ENCODE data around the gene ABI3BP. TPM values are rescaled to one million over a fixed set of nuclear protein-coding genes. Genes with fewer than 3 reads are reported as not detected.

The ABI3BP gene
- total RNA-seq, 1 donor from 2014 or later = 207 TPM

DNA sequence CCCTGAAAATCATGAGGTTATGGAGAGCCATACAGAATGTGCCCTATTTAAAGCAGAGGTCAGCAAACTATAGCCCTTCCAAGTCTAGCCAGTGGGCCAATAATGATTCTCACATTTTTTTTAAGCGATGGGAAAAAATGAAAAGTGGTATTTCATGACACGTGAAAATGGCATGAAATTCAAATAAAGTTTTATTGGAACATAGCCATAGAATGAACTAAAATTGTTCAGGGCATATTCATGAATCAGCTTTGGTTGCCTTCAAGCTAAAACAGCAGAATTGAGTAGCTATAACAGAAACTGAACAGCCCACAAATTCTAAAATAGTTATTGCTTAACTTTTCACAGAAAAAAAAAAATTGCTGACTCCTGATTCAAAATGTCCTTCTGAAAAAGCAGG lies 179.4 kb downstream of the ABI3BP start:
- DNase-seq (no peak), ATAC-seq (no peak)
- H3K36me3 ChIP-seq = no peaks in the 10 kb centered on the region
- no peaks in the 10 kb centered on the region for H3K27me3 ChIP-seq
- no peak overlapping the region for H3K27ac ChIP-seq
- H3K4me3 ChIP-seq = no peak overlapping the region
- H3K4me1 ChIP-seq = no peaks in the 10 kb centered on the region
- intact Hi-C loops (cut with DNase I) = no loop called here
- H3K9me3 ChIP-seq = no peaks in the 10 kb centered on the region
- TF ChIP-seq, protein P1, sequence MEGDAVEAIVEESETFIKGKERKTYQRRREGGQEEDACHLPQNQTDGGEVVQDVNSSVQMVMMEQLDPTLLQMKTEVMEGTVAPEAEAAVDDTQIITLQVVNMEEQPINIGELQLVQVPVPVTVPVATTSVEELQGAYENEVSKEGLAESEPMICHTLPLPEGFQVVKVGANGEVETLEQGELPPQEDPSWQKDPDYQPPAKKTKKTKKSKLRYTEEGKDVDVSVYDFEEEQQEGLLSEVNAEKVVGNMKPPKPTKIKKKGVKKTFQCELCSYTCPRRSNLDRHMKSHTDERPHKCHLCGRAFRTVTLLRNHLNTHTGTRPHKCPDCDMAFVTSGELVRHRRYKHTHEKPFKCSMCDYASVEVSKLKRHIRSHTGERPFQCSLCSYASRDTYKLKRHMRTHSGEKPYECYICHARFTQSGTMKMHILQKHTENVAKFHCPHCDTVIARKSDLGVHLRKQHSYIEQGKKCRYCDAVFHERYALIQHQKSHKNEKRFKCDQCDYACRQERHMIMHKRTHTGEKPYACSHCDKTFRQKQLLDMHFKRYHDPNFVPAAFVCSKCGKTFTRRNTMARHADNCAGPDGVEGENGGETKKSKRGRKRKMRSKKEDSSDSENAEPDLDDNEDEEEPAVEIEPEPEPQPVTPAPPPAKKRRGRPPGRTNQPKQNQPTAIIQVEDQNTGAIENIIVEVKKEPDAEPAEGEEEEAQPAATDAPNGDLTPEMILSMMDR (IDR thresholded peaks at IDR 0.05) = no peak

DNA sequence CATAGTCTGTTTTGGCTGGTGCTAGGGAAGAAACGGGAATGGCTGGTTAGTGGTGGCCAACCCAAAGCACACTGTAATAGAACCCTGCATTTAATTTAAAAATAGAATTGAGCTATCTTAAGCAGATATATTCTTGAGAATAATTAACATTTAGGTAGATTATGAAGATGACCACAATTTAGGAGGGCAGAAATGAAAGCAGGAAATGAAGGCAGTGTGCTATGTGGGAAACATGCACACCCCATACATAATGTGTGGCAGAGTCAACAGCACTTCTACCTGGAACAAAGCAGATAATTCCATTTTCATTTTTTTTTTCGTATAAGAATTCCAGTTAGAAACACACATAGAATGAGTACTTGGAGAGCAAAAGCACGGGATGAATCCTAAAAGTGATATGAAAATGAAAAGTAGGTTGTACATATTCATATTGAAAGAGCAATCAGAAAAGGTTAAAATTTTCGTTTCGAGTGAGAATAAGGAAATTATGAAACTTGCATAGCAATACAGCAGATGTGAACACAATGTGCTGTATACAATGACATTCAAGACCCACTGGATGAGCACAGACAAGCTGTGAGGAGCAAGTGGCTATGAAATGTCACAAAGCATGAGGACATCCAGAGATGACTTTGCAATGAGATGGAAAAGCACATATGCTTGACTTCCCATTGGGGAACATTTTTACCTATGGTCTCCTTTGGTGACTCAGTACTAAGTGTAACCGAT lies 181.3 kb downstream of the ABI3BP start:
- Histone ChIP-seq H3K4me1 (no peaks in the 10 kb centered on the region), H3K27ac (no peak overlapping the region), H3K4me3 (no peak overlapping the region), H3K27me3 (no peaks in the 10 kb centered on the region), H3K9me3 (no peaks in the 10 kb centered on the region), H3K36me3 (no peaks in the 10 kb centered on the region)
- ATAC-seq (no peak), DNase-seq (no peak)
- TF ChIP-seq, protein P1 (IDR thresholded peaks at IDR 0.05) = no peak
- intact Hi-C loops (cut with DNase I) = no loop called here

DNA sequence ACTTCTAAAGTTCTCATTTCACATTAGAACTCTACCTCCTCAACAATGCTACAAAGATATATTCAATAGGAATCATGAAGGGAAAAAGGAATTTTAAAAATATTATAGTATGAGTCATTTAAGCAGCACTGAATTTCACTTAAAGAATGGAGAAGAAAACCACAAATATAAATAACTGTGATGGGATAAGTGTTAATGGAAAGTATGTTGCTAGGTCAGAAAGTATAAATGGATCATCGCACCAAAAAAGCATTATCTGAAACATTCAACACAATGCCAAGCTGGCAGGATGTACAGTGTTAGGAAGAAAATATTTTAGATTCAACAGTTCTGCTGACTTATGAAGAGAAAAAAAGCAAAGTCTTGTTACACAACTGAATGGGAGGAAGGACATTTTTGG lies 182.6 kb downstream of the ABI3BP start:
- no peak for DNase-seq
- intact Hi-C loops (cut with DNase I) = no loop called here
- no peak overlapping the region for H3K27ac ChIP-seq
- H3K9me3 ChIP-seq = no peaks in the 10 kb centered on the region
- no peak overlapping the region for H3K4me3 ChIP-seq
- H3K4me1 ChIP-seq = no peaks in the 10 kb centered on the region
- no peaks in the 10 kb centered on the region for H3K27me3 ChIP-seq
- TF ChIP-seq, protein P1 (IDR thresholded peaks at IDR 0.05) = no peak
- no peak for ATAC-seq
- H3K36me3 ChIP-seq = no peaks in the 10 kb centered on the region

DNA sequence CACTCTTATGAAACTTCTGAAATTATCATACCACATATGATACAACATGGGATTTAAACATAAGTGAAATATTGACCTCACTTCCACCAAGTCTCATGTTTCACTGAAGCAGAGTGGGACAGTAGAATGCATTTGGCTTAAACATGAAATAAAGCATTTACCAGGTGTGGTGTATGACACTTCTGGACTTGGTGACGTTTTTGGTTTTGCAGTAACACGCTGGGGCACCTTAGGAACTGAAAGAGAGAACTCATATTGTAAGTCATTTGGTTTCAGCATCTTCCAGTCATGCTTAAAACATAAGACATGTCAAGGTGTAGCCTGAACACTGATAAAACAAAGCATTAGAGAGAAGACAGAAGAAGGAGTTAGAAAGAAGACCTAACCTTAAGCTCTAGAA lies 188.6 kb downstream of the ABI3BP start:
- Histone ChIP-seq H3K4me3 (no peak overlapping the region), H3K4me1 (no peaks in the 10 kb centered on the region), H3K9me3 (no peaks in the 10 kb centered on the region), H3K27me3 (no peaks in the 10 kb centered on the region), H3K27ac (no peak overlapping the region), H3K36me3 (no peaks in the 10 kb centered on the region)
- intact Hi-C loops (cut with DNase I) = no loop called here
- DNase-seq (no peak), ATAC-seq (no peak)
- TF ChIP-seq, protein P1 (IDR thresholded peaks at IDR 0.05) = no peak

DNA sequence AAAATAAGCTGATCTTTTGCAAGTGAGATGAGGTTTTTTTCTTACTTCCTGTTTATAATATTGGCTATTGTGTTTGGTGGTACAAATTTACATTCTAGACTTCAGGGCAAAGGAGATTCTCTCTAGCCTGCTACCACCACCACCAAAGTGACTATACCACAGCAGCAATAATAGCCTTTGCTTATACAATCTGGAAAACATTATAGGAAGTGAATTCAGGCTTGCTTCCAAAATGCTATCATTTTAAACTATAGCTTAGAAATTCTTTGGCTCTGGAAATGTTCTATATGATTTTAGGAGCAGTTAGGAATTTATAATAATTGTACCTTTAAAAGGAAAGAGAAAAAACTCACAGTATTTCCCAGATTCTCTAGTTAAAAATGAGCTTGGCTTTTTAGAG lies 189.5 kb downstream of the ABI3BP start:
- H3K27me3 ChIP-seq = no peaks in the 10 kb centered on the region
- TF ChIP-seq, protein P1 (IDR thresholded peaks at IDR 0.05) = no peak
- H3K4me1 ChIP-seq = no peaks in the 10 kb centered on the region
- no peak overlapping the region for H3K27ac ChIP-seq
- DNase-seq = no peak
- intact Hi-C loops (cut with DNase I) = no loop called here
- H3K9me3 ChIP-seq = no peaks in the 10 kb centered on the region
- H3K4me3 ChIP-seq = no peak overlapping the region
- no peaks in the 10 kb centered on the region for H3K36me3 ChIP-seq
- ATAC-seq = no peak

DNA sequence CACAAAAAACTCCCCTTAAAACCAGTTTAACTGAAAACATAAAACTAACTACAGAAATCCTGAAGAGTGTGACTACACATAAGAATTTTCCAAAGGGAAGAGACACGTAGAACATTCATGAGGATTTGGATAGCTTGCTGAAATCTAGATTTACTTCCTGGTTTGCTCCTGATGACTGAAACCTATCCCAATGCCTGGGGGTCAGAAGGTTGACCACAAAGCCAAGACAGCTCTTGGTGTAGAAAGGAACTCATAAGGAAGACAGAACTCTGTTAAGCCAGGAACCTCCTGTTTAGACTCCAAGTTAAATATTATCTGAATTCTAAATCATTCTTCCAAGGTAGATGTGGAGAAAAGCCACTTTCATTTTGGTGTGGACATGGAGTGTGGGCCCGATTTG lies 191.1 kb downstream of the ABI3BP start:
- Histone ChIP-seq H3K9me3 (no peaks in the 10 kb centered on the region), H3K27ac (no peak overlapping the region), H3K4me1 (peaks cover under 1% of the 10 kb centered on the region), H3K36me3 (no peaks in the 10 kb centered on the region), H3K4me3 (no peak overlapping the region), H3K27me3 (no peaks in the 10 kb centered on the region)
- TF ChIP-seq, protein P1 (IDR thresholded peaks at IDR 0.05) = no peak
- ATAC-seq (no peak), DNase-seq (no peak)
- intact Hi-C loops (cut with DNase I) = no loop called here

Data from upper lobe of right lung (tissue), 1 donor.